Activated naive CD4-positive, alpha-beta T cell treated with Interleukin-2 at 50 U/mL for 16 hours (primary cell): ENCODE results near the gene FAM53A.
"Not testable (repeated sequence)": the region's sequence is repeated elsewhere in the genome, so short reads cannot be mapped to it uniquely, and the experiment has no call there.

Experiments used
- DNase-seq: peaks from one replicate; pipeline ENCODE4 v3.0.0-alpha.2; 2020

Gene FAM53A

DNA sequence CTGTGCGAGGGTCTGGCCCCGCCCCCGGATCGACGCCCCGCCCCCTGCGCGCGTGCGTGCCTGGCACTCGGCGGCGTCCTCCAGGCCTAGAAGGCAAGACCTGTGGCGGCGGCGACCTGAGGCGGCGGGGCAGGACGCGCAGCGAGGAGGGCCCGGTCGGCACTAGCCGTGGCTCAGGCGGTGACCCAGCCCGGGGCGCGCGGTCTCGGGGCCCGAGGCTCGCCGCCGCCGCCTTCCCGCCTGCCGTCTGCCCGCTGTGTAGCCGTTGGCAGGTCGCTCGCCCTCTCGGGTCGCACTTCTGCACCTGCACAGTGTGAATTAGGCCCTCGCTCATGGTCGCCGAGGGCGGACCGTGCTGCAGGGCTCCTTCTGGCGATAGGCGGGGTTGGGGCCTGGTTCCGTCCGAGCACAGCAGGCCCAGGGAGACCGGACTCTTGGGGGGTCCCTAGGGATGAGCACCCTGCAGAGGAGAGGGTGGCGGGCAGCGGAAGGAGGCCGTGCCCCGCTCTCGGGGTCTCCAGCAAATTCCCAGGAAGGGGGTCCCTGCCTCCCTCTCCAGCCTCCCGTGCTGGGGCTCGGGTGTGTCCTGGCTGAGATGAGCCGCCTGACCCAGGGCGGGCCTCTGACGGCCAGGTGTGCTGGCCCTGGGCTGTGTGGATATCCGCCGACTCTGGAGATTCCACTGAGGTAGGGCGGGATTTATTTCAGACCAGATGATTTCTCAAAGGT, 557 bp upstream of the FAM53A start:
- DNase-seq: no peak

DNA sequence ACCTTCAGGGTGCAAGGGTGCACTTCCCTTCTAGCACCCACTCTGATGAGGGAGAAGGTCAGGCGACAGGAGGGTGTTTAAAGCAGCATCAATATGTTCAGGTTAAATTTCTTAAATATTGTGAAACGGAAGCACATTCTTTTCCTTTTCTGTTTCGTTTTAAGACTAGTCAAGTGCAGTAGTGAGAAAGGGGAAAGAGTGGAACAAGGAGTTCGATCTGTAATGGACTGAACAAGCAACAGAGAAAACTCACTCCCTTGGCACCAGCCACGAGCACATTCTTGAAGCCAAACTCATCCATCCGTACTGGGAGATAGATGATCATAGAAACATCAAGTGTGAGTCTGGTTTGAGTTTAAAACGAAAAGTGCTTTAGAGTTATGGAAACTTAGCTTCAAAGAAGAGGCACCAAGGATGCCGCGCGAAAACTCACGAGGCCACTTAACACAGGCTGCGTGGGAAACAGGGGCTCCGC, 815 bp downstream of the FAM53A start:
- no peak for DNase-seq

DNA sequence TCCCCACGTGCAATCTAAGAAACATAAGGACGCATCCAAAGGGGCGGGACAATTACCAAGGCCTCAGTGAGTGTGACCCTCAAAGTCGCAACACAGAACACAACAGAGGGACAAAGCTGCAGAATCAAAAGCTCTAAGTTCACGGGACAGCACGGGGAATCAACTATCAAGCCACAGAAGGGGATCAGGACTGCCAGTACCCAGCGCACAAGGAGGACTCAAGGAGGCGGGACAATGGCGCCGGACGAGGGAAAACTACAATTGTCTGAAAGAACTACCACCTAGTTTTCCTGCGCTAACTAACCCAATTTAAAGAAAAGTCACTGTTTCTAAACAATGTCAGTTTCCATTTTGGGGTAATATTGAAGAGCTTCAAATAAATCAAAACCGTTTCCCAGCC, 1.3 kb downstream of the FAM53A start:
- DNase-seq: no peak

DNA sequence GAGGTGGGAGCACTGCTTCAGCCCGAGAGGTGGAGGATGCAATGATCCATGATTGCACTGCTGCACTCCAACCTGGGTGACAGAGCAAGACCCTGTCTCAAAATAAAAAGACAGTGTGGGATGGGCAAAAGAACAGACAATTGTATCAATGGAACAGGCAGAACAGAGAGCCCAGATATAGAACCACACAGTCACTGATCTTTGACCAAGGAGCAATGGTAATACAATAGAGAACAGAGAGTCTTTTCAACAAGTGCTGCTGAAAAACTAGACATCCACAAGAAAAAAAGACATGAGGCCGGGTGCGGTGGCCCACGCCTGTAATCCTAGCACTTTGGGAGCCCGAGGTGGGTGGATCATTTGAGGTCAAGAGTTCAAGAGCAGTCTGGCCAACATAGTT, 5.9 kb downstream of the FAM53A start:
- DNase-seq: no peak

DNA sequence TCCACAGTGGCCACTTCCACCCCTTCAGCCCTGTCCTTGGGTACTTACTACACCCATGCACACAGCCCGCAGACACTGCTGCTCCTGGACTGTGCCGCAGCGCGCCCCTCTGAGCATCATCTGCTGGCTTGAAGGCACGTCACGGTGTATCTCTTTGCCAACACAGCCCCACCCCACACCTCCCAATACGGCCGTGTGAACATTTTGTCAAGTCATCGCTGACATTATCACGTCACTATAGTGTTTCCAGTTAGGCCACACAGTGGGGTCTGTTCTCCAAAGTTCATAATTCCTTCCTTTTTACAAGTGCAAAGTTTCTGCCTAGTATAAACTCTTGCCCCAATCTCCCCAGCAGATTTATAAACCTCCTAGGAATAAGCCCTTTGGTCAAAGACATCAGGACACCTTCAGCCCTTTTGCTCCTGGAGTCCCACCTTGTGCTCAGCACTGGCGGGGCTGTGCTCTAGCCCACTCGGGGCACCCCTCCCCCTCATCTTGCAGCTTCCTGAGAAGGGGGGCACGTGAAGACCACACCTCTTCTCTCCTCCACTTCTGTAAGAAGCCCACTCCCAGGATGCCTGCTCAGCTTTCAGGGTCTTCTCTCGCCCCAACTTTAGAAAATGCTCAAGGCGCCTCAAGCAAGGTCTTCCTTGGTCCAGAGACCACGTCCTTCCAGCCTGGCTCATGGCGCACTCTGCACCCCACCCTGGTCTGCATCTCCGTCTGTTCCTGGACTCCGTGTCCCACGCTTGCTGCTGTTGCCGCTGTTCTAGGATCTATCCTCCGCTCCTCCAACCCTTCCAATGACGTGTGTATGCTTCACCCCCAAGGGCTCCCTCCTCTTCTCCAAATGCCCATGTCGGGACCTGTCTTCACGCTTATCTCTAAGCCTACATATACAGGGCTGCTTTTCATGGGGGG, 7.2 kb downstream of the FAM53A start:
- no peak for DNase-seq

DNA sequence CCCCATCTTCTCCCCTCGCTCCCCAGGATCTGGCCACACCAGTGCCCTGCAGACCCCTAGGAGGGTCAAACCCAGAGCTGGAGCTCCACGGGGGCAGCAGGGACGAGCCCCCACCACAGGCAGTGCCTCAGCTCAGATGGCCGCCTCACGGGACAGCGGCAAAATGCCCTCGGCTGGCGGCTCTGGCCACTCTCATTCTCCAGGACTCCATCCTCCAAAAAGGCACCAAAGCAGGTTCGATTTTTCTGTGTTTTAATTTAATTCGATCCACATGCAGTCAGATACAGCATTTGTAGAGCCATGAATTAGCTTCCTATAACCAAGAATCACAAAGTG, 8.3 kb downstream of the FAM53A start:
- no peak for DNase-seq

DNA sequence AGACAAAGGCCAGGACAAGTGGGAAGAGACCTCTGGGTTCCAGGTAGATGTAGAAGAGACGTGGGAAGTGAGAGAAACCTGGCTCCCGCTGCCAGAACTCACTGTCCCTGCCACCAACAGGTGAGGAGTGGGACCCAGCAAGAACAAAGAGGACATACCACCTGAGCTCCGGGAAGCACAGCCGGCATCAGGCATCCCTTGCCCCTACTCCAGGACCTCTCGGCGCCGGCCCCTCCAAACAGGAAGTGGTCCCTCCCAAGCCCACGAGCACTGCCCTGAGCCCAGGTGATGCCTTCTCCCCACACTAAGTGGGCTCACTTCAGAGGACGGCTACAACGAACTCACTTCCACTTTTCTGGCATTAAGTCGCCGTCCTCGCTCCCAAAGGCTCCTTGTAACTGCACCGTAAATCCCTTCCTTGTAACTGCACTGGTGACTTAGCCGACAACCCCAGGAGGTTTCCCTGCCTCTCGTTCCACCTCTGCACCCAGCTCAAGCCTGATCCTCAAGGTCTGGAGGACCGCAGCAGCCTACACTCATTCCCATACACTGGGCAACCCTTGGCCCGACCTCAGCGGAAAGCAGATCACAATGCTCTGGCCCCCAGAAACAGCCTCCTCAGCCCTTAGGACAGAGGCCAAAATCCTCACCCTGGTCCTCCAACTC, 8.8 kb downstream of the FAM53A start:
- DNase-seq: no peak

DNA sequence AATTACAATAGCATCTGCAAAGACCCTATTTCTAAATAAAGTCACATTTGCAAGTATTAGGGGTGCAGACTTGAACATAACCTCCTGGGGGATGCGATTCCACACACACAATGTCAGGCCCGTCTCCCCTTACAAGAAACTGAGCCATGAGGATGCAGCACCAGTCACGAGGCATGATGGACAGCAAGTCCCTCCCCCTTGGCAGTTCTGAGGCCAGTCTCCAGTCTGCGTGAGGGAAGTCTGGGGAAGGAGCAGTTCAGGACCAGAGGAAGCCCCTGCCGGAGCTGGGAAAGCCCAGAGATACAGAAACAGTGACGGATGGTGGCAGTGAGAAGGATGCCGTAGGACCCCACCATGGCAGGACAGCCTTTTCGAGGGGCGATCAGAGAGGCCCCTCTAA, 9.4 kb downstream of the FAM53A start:
- no peak for DNase-seq

DNA sequence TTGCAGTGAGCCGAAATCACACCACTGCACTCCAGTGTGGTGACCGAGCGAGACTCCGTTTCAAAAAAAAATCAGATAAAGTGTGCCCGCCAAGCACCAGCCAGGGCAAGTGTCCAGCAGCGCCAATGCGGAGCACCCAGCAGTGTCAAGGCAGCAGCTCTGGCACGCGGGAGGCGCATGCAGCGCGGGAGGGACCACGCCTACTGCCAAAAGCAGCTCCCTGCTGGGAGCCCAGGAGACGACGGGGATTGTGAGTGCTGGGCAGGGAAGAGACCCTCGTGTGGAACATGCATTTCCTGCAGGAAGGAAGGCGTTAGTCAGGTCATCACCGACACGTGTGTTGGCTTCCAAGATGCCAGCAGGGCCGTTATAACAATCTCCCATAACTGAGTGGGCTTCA, 10.4 kb downstream of the FAM53A start:
- no peak for DNase-seq

DNA sequence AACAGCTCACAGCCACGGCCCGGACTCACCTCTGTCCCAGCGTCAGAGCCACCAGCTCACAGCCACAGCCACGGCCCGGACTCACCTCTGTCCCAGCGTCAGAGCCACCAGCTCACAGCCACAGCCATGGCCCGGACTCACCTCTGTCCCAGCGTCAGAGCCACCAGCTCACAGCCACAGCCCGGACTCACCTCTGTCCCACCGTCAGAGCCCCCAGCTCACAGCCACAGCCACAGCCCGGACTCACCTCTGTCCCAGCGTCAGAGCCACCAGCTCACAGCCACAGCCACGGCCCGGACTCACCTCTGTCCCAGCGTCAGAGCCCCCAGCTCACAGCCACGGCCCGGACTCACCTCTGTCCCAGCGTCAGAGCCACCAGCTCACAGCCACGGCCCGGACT, 13.1 kb downstream of the FAM53A start:
- not testable (repeated sequence) for DNase-seq

DNA sequence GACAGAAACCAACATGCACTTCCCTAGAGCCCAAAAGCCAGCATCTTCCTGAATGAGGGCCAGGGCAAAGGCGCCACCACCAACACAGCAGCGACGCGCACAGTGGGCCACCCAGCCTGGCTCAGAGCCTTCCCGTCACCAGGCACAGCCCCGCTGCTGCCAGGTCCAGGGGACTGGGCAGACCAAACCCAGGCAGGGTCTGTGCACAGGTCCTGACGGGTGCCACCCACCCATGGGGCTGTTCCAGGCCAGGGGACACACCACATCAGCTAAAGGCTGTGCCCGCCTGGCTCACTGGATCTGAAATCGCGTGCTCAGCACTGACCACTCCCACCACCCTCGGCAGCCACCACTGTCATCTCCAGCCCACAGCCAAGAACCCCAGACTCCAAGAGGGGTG, 13.8 kb downstream of the FAM53A start:
- DNase-seq: no peak

DNA sequence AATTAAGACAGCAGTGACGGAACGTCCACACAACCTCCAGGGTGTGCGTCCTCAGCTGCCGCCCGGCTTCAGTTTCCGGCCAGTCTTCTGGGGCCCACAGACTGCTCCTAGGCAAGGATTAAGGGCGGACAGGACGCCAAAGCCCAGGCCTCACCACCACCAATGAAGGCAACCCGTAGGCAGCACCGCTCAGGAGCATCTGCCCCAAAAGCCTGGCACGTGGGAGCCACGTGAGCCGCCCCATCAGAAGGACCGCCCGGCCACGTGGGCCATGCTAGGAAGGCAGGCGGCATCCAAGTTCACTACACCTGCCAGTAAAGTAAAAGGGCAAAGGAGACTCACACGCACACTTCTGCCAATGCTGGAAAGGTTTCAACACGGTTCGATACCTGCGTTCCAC, 14.3 kb downstream of the FAM53A start:
- DNase-seq: no peak

DNA sequence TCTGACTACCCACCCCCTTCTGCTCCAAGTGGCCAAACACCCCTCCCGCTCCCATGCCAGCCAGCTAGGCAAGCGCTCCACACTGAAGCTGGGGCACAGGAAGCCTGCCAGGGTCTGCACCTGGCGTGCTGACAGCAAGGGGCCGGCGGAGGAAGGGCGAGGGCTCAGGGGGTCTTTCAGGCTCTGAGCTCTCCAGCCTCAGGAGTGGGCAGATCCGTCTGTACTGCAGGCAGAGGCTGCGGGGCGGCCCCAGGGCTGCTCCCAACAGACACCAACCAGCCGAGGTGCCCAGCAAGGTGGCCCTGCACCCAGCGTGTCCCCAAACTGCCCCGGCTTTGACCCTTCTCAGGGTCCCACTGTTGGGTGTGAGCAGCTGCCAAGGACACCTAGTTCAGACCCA, 14.8 kb downstream of the FAM53A start:
- no peak for DNase-seq

DNA sequence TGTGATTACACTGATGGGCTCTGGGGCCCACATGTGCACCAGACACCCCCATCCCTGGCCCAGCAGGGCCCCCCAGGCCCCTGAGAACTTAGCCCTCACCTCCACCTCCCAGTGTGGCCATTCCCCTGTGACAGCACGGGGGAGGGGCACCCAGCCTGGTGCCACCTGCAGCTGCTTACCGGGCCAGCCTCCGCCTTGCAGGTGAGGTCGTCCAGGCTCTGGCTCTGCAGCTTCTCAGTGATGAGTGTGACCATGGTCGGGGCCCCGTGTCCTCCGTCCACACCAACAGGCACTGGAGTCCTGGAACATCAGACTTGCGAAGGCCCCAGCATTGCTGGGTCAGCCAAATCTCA, 15.6 kb downstream of the FAM53A start:
- no peak for DNase-seq

DNA sequence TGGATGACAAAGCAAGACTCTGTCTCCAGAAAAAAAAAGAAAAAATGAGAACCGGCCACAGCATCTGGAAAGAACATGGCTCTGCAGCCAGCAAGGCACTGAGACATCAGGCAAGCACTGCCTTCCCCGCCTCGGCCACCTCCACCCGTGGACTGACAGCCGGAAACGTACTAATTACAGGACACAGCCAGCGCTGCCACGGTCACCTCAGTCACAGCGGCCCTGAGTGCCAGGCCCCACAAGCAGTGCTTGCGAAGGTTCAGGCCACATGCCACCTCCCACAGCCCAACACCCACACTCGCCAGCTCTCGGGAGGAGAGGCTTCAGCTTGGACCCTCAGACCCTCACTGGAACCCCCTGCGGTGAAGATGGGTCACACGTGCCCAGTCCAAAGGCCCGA, 16.8 kb downstream of the FAM53A start:
- no peak for DNase-seq

DNA sequence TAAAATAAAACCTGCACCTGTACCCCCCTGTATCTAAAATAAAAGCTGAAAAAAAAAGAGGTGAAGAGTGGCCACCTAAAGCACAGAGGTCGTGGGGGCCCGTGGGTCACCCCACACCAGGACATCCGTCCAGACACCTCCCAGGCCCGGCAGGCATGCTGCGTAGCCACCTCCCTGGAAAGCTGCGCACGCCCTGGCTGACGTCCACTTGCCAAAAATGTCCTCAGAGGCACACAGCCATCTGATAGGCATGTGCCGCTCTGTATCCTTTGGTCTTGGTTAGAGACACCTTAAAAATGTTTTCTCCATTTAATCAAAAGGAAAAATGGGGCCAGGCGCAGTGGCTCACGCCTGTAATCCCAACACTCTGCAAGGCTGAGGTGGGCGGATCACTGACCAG, 17.7 kb downstream of the FAM53A start:
- DNase-seq: no peak

DNA sequence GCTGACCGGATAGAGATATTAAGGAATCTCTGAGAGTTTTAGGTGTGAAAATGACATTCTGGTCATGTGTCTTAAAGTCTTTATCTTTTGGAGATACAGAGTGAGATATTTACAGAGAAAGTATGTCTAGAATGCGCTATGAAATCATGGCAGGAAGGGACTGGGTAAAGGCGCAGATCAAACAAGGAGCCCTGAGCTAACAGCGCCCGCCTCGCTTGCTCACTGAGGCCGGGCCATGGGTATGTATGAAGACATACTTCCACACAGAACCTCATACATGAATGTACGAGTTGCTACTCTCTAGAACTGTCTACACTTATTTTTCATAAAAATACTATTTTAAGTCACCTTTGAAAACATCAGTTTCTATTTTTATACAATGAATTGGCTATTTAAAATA, 20.0 kb downstream of the FAM53A start:
- no peak for DNase-seq

DNA sequence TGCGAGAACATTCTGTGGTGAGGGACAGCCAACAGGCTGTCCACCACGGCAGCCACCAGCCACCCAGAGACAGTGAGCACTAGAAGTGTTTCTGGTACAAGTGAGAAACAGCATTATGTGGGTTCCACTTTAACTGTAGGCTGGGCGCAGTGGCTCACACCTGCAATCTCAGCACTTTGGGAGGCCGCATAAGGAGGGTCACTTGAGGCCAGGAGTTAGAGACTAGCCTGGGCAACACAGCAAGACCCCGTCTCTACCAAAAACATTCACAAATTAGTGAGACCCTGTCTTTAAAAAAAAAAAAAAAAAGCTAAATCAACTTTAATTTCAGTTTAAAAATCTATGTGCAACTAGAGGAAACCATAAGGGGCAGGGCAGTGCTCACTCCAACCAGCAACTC, 20.6 kb downstream of the FAM53A start:
- no peak for DNase-seq

DNA sequence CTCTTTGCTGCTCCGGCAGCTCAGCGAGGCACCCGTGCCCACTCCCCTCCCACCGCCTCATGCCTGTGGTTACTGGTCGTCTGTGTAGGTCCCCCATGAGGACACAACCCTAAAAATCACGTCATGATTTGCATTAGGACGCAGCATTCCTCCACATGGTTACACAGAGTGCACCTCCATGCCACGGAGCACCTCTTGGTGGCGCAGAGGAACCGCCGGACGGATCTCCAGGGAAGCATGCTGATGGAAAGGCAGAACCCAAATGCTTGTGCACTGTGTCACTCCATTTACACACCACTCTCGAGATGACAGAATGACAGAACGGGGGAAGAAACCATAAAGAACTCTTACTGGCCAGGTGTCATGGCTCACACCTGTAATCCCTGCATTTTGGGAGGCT, 22.4 kb downstream of the FAM53A start:
- DNase-seq: no peak

DNA sequence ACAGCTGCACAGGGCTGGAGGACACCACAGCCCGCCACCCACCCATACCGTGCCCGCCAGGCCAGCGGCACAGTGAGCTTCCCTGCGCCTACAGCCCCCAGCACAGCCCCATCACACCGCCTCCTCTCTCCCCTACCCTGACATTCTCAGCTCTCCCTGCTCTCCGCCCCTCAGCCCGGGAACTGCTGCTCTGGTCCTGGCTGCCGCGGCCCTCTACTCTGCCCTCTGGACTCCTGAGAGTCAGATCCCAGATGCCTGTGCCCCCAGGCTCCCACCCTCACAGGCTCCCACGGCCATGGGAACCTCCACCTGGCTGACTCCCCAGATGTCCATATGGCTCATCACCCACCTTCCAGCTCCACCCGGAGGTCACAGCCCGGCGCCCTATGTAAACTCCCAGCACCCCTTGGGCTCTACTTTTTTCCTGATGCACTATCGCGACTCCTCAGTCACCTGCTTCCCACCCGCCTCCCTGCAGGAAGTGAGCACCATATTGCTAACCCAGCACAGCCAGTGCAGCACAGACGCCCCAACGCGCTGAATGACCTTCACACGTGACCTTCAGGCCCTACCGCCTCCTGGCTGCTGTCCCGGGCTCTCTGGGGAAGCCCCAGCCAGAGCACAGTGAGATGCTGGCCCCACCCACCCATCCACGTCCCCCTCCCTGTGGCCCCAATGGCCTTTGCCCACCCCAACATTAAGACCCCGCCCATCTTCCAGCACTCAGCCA, 23.0 kb downstream of the FAM53A start:
- DNase-seq: no peak

DNA sequence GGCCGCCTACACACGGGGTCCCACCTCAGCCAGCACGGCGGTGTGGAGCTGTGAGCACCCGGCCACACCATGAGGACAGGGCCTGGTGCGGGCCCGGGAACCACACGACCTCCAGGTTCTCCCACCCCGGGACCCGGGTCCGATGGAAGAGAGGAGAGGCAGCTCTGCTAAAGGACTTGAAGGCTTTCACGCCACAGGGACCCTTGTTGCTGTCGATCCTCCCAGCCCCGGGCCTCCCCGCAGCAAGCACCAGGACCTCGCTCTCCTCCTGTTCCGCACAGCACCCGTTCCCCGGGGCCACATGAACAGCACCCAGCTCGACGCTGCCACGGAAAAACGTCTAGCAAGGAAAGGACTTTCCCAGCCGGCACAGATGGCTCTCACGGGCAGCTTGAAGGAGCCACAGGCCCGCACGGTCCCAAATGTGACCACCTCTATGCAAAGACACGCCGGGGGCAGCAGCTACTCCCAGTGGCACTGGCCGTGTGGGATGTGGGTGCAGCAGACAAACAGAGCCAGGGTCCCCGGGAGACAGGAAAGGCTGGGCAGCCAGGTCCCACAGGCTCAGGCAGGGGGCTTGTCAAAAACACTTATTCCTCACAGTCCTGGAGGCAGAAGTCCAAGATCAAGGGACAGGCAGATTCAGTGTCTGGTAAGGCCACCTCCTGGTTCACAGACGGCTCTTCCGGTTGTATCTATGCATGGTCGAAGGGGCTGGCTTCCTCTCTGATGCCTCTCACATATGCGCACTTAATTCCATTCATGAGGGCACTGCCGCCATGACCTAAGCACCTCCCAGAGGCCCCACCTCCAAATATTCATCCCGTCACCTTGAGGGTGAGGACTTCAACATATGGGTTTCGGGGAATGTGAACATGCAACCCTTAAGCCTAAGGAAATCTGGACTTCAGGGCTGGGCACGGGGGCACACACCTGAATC, 24.7 kb downstream of the FAM53A start:
- DNase-seq: no peak

DNA sequence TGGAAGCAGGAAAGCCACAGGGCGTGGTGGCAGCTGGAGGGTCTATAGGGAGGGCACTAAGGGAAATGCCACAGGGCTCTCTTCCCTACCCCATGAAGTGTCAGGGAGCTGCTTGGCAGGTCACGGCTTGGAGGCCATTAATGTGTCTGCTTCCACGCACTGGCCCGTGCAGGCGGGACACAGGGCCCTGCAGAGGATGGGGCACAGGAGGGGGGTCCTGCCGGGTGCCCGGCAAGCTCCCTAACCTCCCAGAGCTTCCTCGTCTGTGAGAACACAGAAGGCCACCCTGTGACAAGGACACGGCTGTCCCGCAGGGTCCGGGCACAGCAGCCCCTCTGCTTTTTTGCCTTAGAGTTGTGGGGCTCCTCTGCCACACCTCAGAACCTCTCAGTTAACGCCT, 25.5 kb downstream of the FAM53A start:
- no peak for DNase-seq
